Stimulated activated CD4-positive, alpha-beta T cell treated with anti-CD3 and anti-CD28 coated beads, Interleukin-1b, Interleukin-23, amount 100 ng/mL, for 4 hours (primary cell): ENCODE results near the gene SERPINH1.

Experiments used
- DNase-seq, 2 donors: peaks; one replicate each; pipeline ENCODE4 v3.0.0-alpha.2; 2020; ENCODE audit warnings: low read depth in 2 of 2

The SERPINH1 gene

GRCh38 chr11:75555079-75555811 lies 6.8 kb upstream of the SERPINH1 start:
- no peak for DNase-seq

- DNase-seq, result no peak
Observed at GRCh38 chr11:75556275-75556674, 5.8 kb upstream of the SERPINH1 start.

GRCh38 chr11:75557666-75558494 lies 4.2 kb upstream of the SERPINH1 start:
- no peak for DNase-seq

DNA sequence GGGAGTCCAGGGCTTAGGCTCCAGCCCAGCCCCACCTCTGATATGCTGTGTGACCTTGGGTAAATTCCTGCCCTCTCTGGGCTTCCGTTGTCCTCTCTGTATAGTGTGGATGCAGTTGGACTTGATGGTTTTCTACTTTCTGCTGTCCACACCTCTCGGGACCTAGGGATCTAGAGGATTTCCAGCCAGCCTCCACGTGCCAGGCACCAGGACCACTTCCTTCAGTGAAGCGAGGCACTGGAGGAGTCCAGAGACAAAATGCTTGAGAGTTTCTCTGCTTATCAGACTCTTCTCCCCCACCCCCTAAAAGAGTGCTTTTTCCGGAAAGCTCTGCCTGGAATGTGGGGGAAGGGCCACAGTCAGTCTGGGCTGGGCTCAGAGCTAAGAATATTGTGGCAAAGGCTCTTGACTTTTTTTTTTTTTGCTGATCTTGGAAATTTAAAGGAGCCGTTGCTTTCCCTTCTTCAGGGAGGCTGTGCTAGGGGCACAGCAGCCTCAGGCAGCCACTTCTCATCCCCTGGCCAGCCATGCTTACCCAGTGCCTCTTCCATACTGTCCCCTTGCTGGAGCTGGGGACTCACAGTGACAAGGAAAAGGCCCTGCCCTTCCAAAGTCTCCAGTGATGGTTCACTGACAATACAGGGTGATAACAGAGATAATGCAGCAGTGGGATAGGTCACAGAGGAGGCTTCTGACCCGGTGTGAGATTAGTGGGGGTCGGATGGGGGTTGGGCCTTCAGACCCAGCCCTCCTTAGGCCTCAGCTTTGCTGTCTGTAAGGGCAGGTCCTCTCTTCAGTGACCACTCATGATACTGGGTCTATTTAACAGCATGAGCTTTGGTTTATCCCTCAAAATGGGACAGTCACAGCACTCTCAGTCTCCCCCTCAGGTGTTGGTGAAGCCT lies 2.9 kb upstream of the SERPINH1 start:
- DNase-seq, result no peak

- DNase-seq, result no peak
Observed at GRCh38 chr11:75560644-75561043, 1.4 kb upstream of the SERPINH1 start.

GRCh38 chr11:75561426-75562047 lies 516 bp upstream of the SERPINH1 start:
- no peak for DNase-seq

DNA sequence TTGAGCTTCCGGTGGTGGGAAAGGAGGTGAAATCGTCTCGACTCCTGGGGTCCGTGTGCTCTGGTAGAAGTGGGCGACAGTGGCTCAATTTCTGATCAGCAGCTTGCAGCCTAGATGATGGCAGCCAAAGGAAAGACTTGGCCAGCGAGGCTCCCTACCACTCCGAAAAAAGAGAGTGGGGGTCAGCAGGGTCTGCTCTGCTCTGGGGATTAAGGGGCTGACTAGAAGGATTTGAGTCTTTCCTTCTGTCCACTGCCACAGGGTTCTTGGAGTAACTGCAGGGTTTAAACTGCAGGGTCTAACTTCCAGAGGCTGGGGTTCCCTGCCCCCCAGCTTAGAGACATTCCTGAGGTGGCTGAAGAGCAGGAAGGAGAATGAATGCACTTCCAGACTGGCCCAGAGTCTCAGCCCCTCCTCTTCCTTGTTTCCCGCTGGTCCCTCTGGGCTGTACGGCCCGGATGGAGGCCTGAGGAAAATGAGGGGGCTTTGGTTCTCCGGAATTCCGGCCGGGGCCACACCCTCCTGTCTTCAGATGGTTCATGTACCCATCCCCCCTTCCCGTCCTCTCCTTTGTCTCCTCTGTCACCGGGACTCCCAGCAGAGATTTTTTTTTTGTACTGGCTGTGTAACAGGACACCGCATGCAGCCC lies 907 bp downstream of the SERPINH1 start:
- DNase-seq, result no peak

DNA sequence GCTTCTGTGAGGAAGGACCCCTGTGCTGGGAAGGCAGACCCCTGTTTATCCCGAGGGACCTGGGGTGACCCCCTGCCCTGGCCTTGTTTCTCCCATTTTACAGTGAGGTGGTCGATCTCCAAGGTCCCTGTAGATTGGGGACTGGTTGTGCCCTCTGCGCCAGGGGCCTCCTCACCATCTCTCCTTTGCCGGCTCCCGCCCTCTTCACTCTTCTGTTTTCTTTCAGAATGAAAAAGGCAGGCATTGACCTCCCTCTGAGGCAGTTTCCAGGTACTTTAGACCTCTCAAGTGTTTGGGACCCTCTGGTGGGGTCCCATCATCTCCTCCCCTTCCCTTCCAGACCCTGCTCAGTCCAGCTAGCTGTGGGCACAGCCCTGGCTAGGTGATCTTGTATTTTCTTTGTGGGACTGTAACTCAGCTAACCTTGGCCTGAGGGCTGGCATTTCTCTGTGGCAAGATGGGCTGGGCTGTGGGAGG lies 1.5 kb downstream of the SERPINH1 start:
- DNase-seq, result no peak

- no peak for DNase-seq
Observed at GRCh38 chr11:75563978-75564552, 2.0 kb downstream of the SERPINH1 start.

DNA sequence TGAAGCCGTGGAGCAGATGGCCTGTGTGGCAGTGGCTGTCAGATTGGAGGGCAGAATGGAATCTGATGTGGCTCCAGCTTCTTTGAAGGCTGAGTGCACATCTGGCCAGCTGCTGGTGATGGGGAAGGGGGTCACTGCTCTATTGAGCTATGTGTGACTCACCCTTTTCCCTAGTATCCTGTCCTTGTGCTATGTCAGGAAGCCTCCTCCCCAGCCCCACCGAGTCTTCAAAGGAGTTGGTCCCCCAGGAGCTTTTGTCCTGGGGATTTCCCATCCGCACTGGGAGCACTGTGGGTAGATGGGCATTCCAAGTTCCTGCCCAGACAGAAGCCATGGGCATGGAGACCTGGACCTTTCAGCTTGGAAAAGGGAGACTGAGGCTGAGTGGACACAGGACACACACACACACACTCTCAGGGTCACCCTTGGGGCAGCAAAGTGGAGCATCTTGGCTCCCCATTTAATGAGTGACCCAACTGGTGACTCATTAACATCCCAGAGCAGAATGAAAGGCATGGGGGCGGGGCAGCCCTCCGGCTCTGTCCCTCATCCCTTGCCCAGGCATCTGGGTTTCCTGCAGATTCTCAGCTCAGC lies 3.3 kb downstream of the SERPINH1 start:
- no peak for DNase-seq

- no peak for DNase-seq
Observed at GRCh38 chr11:75565916-75566762, 4.1 kb downstream of the SERPINH1 start.

GRCh38 chr11:75566763-75567279 lies 4.8 kb downstream of the SERPINH1 start:
- no peak for DNase-seq

DNA sequence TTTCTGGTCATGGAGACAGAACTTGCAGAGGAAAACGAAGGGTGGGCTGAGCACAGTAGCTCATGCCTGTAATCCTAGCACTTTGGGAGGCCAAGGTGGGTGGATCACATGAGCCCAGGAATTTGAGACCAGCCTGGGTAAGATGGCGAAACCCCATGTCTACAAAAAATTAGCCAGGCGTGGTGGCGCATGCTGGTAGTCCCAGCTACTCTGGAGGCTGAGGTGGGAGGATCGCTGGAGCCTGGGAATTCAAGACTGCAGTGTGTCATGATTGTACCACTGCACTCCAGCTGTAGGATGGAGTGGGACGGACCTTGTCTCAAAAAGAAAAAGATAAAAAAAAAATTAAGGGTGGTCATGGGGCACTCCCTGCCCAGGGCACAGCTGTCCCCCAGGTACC lies 5.9 kb downstream of the SERPINH1 start:
- no peak for DNase-seq

- no peak for DNase-seq
Observed at GRCh38 chr11:75568616-75569219, 6.7 kb downstream of the SERPINH1 start.

GRCh38 chr11:75570559-75571139 lies 8.6 kb downstream of the SERPINH1 start:
- DNase-seq, result no peak

GRCh38 chr11:75571625-75572024 lies 9.6 kb downstream of the SERPINH1 start:
- DNase-seq, result no peak

GRCh38 chr11:75572744-75573143 lies 10.7 kb downstream of the SERPINH1 start:
- no peak for DNase-seq
